HG03139 (cell line): ENCODE data around the gene ALS2CL.

Experiments used
- ATAC-seq: cut with Tn5 transposase; IDR thresholded peaks from one replicate; pipeline ENCODE4 v1.9.1; 2021; ENCODE audit not compliant: unreplicated experiment

Gene ALS2CL

GRCh38 chr3:46634856-46635255 is 58.6 kb downstream of the ALS2CL start:
- no peak for ATAC-seq

GRCh38 chr3:46632792-46633191 is 60.7 kb downstream of the ALS2CL start:
- ATAC-seq: no peak

- ATAC-seq: peak; percentile 63
Measured at GRCh38 chr3:46629551-46630517, 63.6 kb downstream of the ALS2CL start.

- no peak for ATAC-seq
Measured at GRCh38 chr3:46628901-46629369, 64.5 kb downstream of the ALS2CL start.

GRCh38 chr3:46627078-46627477 is 66.4 kb downstream of the ALS2CL start:
- ATAC-seq: no peak

- no peak for ATAC-seq
Measured at GRCh38 chr3:46626039-46626438, 67.4 kb downstream of the ALS2CL start.

- no peak for ATAC-seq
Measured at GRCh38 chr3:46624975-46625490, 68.4 kb downstream of the ALS2CL start.

GRCh38 chr3:46624533-46624932 is 68.9 kb downstream of the ALS2CL start:
- no peak for ATAC-seq

GRCh38 chr3:46619845-46620778 is 73.4 kb downstream of the ALS2CL start:
- no peak for ATAC-seq
